Ishikawa (cell line): ENCODE measurements around the gene BTNL2.

ENCODE experiments used
- CEBPB ChIP-seq: IDR thresholded peaks from 2 replicates; pipeline ENCODE4 v1.6.1; 2012
- EP300 ChIP-seq: IDR thresholded peaks from 2 replicates; pipeline ENCODE4 v1.6.1; 2012; ENCODE audit warnings: borderline replicate concordance
- FOXM1 ChIP-seq: IDR thresholded peaks from 2 replicates; pipeline ENCODE4 v1.6.1; 2012; ENCODE audit warnings: low read depth, borderline replicate concordance
- REST ChIP-seq: IDR thresholded peaks from 2 replicates; pipeline ENCODE4 v1.6.1; 2012; ENCODE audit warnings: low read depth, mild to moderate bottlenecking
- TEAD4 ChIP-seq: IDR thresholded peaks from 2 replicates; pipeline ENCODE4 v1.6.1; 2012
- YY1 ChIP-seq: IDR thresholded peaks from 2 replicates; pipeline ENCODE4 v1.6.1; 2012; ENCODE audit warnings: low read depth

DNA sequence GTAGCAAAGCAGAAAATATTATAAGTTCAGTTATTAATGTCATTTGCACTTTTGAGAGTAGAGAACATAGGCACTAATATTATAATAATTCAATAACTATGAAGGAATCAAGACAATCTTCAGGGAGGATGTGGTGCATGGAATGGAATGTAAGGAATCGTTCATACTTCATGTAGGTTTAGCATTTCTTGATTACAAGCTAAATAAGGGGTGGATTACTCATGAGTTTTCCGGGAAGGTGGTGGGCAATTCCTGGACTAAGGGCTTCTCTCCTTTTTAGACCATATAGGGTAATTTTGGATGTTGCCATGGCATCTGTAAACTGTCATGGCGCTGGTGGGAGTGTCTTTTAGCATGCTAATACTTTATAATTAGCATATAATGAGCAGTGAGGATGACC is 9.1 kb upstream of the BTNL2 start:
- TF ChIP-seq YY1 (no peak), EP300 (no peak), TEAD4 (no peak), FOXM1 (no peak), CEBPB (no peak), REST (no peak)
